ENCODE measurements around the gene SSTR3. TPM values are rescaled to one million over a fixed set of nuclear protein-coding genes. Genes with fewer than 3 reads are reported as not detected.

Gene SSTR3
- total and polyA plus RNA-seq, 2 donors (not counting 1 experiment from before 2014, with no cell fraction given), result not detected

DNA sequence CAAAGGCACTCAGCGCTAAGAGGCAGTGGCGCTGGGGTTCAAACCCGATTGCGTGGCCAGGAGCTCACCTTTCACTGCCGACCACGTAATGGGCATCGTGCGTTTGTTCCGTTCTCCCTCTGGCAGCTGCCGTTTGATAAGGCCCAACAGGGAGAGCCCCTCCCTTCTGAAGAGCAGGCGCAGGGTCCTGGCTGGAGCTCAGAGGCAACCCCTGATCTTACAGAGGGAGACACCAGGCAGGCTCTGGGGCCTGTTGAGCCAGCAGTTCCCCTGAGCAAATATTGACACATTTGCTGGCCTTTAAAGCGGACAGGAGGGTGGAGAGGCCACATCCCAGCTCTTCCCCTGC lies 12.5 kb downstream of the SSTR3 start:
- no peak for DNase-seq (ENCODE audit: low read depth in 2 of 2)
- no peaks in the 10 kb centered on the region for H3K9me3 ChIP-seq (ENCODE audit: control insufficient read depth, insufficient read depth, low read depth, low read length)
- peak overlapping the region; percentile 51 for H3K4me2 ChIP-seq (ENCODE audit: extremely low read depth, insufficient read depth, low read length)
- H3K9ac ChIP-seq (ENCODE audit: insufficient read depth, low read length), result peak overlapping the region; percentile 24
- H2AFZ ChIP-seq (ENCODE audit: low read length), result peak overlapping the region; percentile 97
- H3K79me2 ChIP-seq (ENCODE audit: control insufficient read depth, insufficient read depth, low read length), result no peaks in the 10 kb centered on the region
- H3K4me1 ChIP-seq (ENCODE audit: control insufficient read depth, extremely low read depth, insufficient read depth, low read length), result peaks cover 23% of the 10 kb centered on the region
- H3K4me3 ChIP-seq (replicated peaks in 1 of 4; ENCODE audit: control extremely low read depth in 1 of 4, insufficient read depth in 1 of 4, low read depth in 3 of 4, low read length in 4 of 4), result peak overlapping the region in 3 of 4 experiments; percentile 15 to 74 (median 28)
- H3K27ac ChIP-seq (ENCODE audit: insufficient read depth, low read length), result no peak overlapping the region
- H3K27me3 ChIP-seq (ENCODE audit: control insufficient read depth, insufficient read depth, low read length), result no peaks in the 10 kb centered on the region
- no peak for TF ChIP-seq EZH2 (IDR thresholded peaks at IDR 0.05; ENCODE audit: low read length, missing control alignments)
- TF ChIP-seq, protein P1, sequence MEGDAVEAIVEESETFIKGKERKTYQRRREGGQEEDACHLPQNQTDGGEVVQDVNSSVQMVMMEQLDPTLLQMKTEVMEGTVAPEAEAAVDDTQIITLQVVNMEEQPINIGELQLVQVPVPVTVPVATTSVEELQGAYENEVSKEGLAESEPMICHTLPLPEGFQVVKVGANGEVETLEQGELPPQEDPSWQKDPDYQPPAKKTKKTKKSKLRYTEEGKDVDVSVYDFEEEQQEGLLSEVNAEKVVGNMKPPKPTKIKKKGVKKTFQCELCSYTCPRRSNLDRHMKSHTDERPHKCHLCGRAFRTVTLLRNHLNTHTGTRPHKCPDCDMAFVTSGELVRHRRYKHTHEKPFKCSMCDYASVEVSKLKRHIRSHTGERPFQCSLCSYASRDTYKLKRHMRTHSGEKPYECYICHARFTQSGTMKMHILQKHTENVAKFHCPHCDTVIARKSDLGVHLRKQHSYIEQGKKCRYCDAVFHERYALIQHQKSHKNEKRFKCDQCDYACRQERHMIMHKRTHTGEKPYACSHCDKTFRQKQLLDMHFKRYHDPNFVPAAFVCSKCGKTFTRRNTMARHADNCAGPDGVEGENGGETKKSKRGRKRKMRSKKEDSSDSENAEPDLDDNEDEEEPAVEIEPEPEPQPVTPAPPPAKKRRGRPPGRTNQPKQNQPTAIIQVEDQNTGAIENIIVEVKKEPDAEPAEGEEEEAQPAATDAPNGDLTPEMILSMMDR (conservative IDR thresholded peaks at IDR 0.05 in 1 of 2, IDR thresholded peaks at IDR 0.05 in 1 of 2; ENCODE audit: low read depth in 1 of 2, low read length in 2 of 2), result no peak
- no peaks in the 10 kb centered on the region for H3K36me3 ChIP-seq (ENCODE audit: control insufficient read depth, insufficient read depth, low read length)
- no peaks in the 10 kb centered on the region for H4K20me1 ChIP-seq (ENCODE audit: control insufficient read depth, extremely low read depth, insufficient read depth, low read length)

DNA sequence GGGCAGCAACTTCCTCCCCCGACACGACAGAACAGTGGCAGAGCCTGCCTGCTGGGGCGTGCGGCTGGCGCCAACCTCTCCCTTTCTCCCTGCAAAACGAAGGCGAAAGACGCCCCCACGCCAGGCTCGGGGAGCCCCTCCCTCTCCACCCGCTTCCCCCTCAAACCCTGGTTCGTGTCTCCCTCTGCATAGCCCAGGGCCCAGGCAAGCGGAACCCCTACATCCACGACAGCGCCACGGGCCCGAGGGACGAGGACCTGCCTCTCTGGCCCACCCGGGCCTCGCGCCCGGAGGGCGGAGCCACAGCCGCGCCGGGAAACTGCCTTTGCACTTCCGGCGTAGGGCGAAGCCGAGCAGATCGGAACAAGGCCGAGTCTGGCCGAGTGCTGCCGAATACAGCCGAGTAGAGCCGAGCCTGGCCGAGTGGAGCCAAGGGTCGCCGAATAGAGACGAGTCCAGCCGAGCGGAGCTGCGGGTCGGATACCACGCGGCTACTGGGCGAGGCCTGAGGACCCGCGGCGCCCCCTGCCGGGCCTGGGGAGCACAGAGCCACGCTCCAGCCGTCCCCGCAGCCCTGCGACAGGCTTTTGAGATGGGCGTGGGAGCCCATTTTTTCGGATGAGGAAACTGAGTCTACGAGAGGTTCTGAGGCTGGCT lies 13.0 kb downstream of the SSTR3 start:
- Histone ChIP-seq H3K4me2 (ENCODE audit: extremely low read depth, insufficient read depth, low read length) (peak overlapping the region; percentile 90), H3K27ac (ENCODE audit: insufficient read depth, low read length) (peak overlapping the region; percentile 65), H3K27me3 (ENCODE audit: control insufficient read depth, insufficient read depth, low read length) (no peaks in the 10 kb centered on the region), H2AFZ (ENCODE audit: low read length) (peak overlapping the region; percentile 97), H3K9ac (ENCODE audit: insufficient read depth, low read length) (peak overlapping the region; percentile 70), H3K36me3 (ENCODE audit: control insufficient read depth, insufficient read depth, low read length) (no peaks in the 10 kb centered on the region), H3K9me3 (ENCODE audit: control insufficient read depth, insufficient read depth, low read depth, low read length) (no peaks in the 10 kb centered on the region), H3K4me3 (replicated peaks in 1 of 4; ENCODE audit: control extremely low read depth in 1 of 4, insufficient read depth in 1 of 4, low read depth in 3 of 4, low read length in 4 of 4) (peak overlapping the region; percentile 65 to 81 (median 70)), H4K20me1 (ENCODE audit: control insufficient read depth, extremely low read depth, insufficient read depth, low read length) (no peaks in the 10 kb centered on the region), H3K79me2 (ENCODE audit: control insufficient read depth, insufficient read depth, low read length) (no peaks in the 10 kb centered on the region), H3K4me1 (ENCODE audit: control insufficient read depth, extremely low read depth, insufficient read depth, low read length) (peaks cover 23% of the 10 kb centered on the region)
- DNase-seq (ENCODE audit: low read depth in 2 of 2), result peak; percentile 93 to 97
- TF ChIP-seq, protein P1 (conservative IDR thresholded peaks at IDR 0.05 in 1 of 2, IDR thresholded peaks at IDR 0.05 in 1 of 2; ENCODE audit: low read depth in 1 of 2, low read length in 2 of 2), result peak; percentile 78 to 87
- no peak for TF ChIP-seq EZH2 (IDR thresholded peaks at IDR 0.05; ENCODE audit: low read length, missing control alignments)

DNA sequence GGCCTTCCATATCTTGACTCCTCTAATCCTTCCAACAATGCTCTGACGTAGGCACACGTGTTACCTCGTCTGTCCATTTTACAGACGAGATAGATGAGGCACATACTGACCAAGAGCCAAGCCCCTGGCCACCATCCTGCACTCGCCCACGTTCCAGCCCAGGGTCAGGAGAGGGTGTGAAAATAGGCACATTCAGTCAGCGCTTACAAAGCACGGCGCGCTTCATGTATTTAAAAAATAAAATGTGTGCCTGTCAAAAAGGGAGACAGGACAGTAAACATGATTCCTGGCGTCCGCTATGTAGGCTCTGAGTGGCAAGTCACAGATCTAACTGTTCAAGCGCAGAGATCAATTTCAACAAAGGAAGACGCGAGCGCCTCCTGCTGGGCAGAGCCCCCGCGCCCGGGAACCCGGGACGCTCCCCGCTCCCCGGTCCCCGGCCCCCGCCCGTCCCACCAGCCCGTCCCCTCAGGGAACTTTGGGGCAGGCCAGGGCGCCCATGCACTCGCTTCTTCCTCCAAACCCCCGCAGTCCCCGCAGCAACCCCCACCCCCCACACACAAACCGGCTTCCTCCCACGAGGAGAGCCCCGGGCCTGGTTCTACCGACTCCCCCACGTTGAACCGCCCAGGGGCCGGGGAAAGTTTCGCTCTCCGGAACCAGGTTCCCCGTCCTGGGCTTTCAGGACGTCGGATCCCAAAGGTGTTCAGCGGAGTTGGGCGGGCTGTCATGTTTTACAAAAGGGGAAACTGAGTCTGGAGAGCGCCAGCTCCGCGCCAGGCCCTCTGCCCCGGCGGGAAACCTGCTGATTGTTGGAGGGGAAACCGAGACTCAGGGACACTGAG lies 13.8 kb downstream of the SSTR3 start:
- Histone ChIP-seq H3K9ac (ENCODE audit: insufficient read depth, low read length) (peak overlapping the region; percentile 70), H2AFZ (ENCODE audit: low read length) (peak overlapping the region; percentile 88), H3K36me3 (ENCODE audit: control insufficient read depth, insufficient read depth, low read length) (no peaks in the 10 kb centered on the region), H3K4me3 (replicated peaks in 1 of 4; ENCODE audit: control extremely low read depth in 1 of 4, insufficient read depth in 1 of 4, low read depth in 3 of 4, low read length in 4 of 4) (peak overlapping the region; percentile 65 to 81 (median 70)), H3K27me3 (ENCODE audit: control insufficient read depth, insufficient read depth, low read length) (no peaks in the 10 kb centered on the region), H3K9me3 (ENCODE audit: control insufficient read depth, insufficient read depth, low read depth, low read length) (no peaks in the 10 kb centered on the region), H4K20me1 (ENCODE audit: control insufficient read depth, extremely low read depth, insufficient read depth, low read length) (no peaks in the 10 kb centered on the region), H3K4me1 (ENCODE audit: control insufficient read depth, extremely low read depth, insufficient read depth, low read length) (peaks cover 23% of the 10 kb centered on the region), H3K79me2 (ENCODE audit: control insufficient read depth, insufficient read depth, low read length) (no peaks in the 10 kb centered on the region), H3K4me2 (ENCODE audit: extremely low read depth, insufficient read depth, low read length) (peak overlapping the region; percentile 90), H3K27ac (ENCODE audit: insufficient read depth, low read length) (peak overlapping the region; percentile 65)
- DNase-seq (ENCODE audit: low read depth in 2 of 2), result peak; percentile 65 to 67
- no peak for TF ChIP-seq EZH2 (IDR thresholded peaks at IDR 0.05; ENCODE audit: low read length, missing control alignments)
- TF ChIP-seq, protein P1 (conservative IDR thresholded peaks at IDR 0.05 in 1 of 2, IDR thresholded peaks at IDR 0.05 in 1 of 2; ENCODE audit: low read depth in 1 of 2, low read length in 2 of 2), result peak; percentile 61 to 62
